GM23338 (cell line): ENCODE data around the gene MFAP5. TPM values are rescaled to one million over a fixed set of nuclear protein-coding genes. Genes with fewer than 3 reads are reported as not detected.
A peak's percentile ranks its signal among the peaks of the same experiment; 100 is the strongest.

ENCODE experiments used
- ATAC-seq: fragments of 200-7000 bp; cut with Tn5 transposase; 3 replicates; pipeline ENCODE4 v1.9.1; 2020
- DNase-seq: peaks from one replicate; pipeline ENCODE4 v3.0.0-alpha.2; 2015; ENCODE audit warnings: low spot score
- H2AFZ ChIP-seq: fragments of 200-600 bp; sonication (generic); 2 replicates; pipeline ENCODE4 v1.8.0; 2016; ENCODE audit warnings: antibody characterized with exemption, mild to moderate bottlenecking, moderate library complexity
- H3F3A ChIP-seq: fragments of 200-600 bp; sonication (generic); replicated peaks from 2 replicates; pipeline ENCODE4 v1.8.0; 2017; ENCODE audit warnings: antibody characterized with exemption, mixed run types, low read depth
- H3K27ac ChIP-seq: fragments of 200-600 bp; sonication (generic); 2 replicates; pipeline ENCODE4 v1.6.1; 2016; ENCODE audit warnings: low read depth
- H3K27me3 ChIP-seq: fragments of 200-600 bp; sonication (generic); 2 replicates; pipeline ENCODE4 v1.8.0; 2016; ENCODE audit warnings: mild to moderate bottlenecking, mixed run types, moderate library complexity; ENCODE audit not compliant: insufficient read depth
- H3K36me3 ChIP-seq: fragments of 200-600 bp; sonication (generic); 2 replicates; pipeline ENCODE4 v1.8.0; 2016; ENCODE audit warnings: mild to moderate bottlenecking; ENCODE audit not compliant: insufficient read depth
- H3K4me1 ChIP-seq: fragments of 200-600 bp; sonication (generic); 2 replicates; pipeline ENCODE4 v1.8.0; 2016; ENCODE audit warnings: mild to moderate bottlenecking, moderate library complexity; ENCODE audit not compliant: insufficient read depth
- H3K4me2 ChIP-seq: fragments of 200-600 bp; sonication (generic); 2 replicates; pipeline ENCODE4 v1.7.1; 2017; ENCODE audit warnings: mixed run types
- H3K4me3 ChIP-seq: fragments of 200-600 bp; sonication (generic); 2 replicates; pipeline ENCODE4 v1.6.1; 2016; ENCODE audit warnings: mixed run types
- H3K79me2 ChIP-seq: fragments of 200-600 bp; sonication (generic); replicated peaks from 2 replicates; pipeline ENCODE4 v1.8.0; 2017; ENCODE audit warnings: mild to moderate bottlenecking; ENCODE audit not compliant: insufficient read depth
- H3K9me2 ChIP-seq: fragments of 200-600 bp; sonication (generic); 2 replicates; pipeline ENCODE4 v1.8.0; 2017; ENCODE audit not compliant: insufficient read depth
- H4K20me1 ChIP-seq: fragments of 200-600 bp; sonication (generic); replicated peaks from 2 replicates; pipeline ENCODE4 v1.8.0; 2017; ENCODE audit warnings: mild to moderate bottlenecking; ENCODE audit not compliant: insufficient read depth
- H3K27ac Mint-ChIP-seq: 2 replicates; pipeline ENCODE4 v1.8.0; 2020; ENCODE audit warnings: inconsistent platforms, mild to moderate bottlenecking, moderate library complexity, mixed read lengths
- H3K27me3 Mint-ChIP-seq: 3 replicates; pipeline ENCODE4 v1.8.0; 2022; ENCODE audit warnings: low read depth, mild to moderate bottlenecking, moderate library complexity, mixed read lengths, inconsistent platforms; ENCODE audit not compliant: insufficient read depth, poor library complexity
- H3K36me3 Mint-ChIP-seq: 3 replicates; pipeline ENCODE4 v1.8.0; 2021; ENCODE audit warnings: low read depth, mild to moderate bottlenecking, inconsistent platforms, moderate library complexity, mixed read lengths
- H3K4me1 Mint-ChIP-seq: 3 replicates; pipeline ENCODE4 v1.8.0; 2020; ENCODE audit warnings: mild to moderate bottlenecking, inconsistent platforms, mixed read lengths
- H3K4me3 Mint-ChIP-seq: 3 replicates; pipeline ENCODE4 v1.8.0; 2021; ENCODE audit warnings: moderate library complexity, mild to moderate bottlenecking, inconsistent platforms, mixed read lengths
- H3K9me3 Mint-ChIP-seq: 3 replicates; pipeline ENCODE4 v1.8.0; 2020; ENCODE audit warnings: moderate library complexity, mild to moderate bottlenecking, inconsistent platforms, mixed read lengths
- CREB1 ChIP-seq: fragments of 250-450 bp; sonication (Bioruptor Pico); IDR thresholded peaks from 2 replicates; pipeline ENCODE4 v1.5.0; 2020; ENCODE audit warnings: low read depth, mild to moderate bottlenecking, moderate library complexity
- CTCF ChIP-seq, 2 experiments: fragments of 200-600 bp in 1 of 2; sonication (generic) in 1 of 2; conservative IDR thresholded peaks; 2 replicates each; pipeline versions ENCODE4 v1.5.1 to v1.6.1; 2016 to 2017; ENCODE audit warnings: antibody characterized with exemption in 2 of 2, low read depth in 2 of 2, mild to moderate bottlenecking in 2 of 2, moderate library complexity in 1 of 2
- ETS1 ChIP-seq: IDR thresholded peaks from 2 replicates; pipeline ENCODE4 v1.6.1; 2016; ENCODE audit warnings: antibody characterized with exemption
- EZH2 ChIP-seq: fragments of 200-600 bp; sonication (generic); IDR thresholded peaks from one replicate; pipeline ENCODE4 v1.8.0; 2017; ENCODE audit warnings: antibody characterized with exemption, mild to moderate bottlenecking, low read depth; ENCODE audit not compliant: unreplicated experiment
- EZH2phosphoT487 ChIP-seq: fragments of 200-600 bp; sonication (generic); IDR thresholded peaks from one replicate; pipeline ENCODE4 v1.8.1; 2018; ENCODE audit warnings: antibody characterized with exemption; ENCODE audit not compliant: unreplicated experiment
- JUNB ChIP-seq: IDR thresholded peaks from one replicate; pipeline ENCODE4 v1.6.1; 2016; ENCODE audit warnings: antibody characterized with exemption; ENCODE audit not compliant: unreplicated experiment
- NANOG ChIP-seq: IDR thresholded peaks from 2 replicates; pipeline ENCODE4 v1.6.1; 2016; ENCODE audit warnings: antibody characterized with exemption, borderline replicate concordance
- POLR2AphosphoS5 ChIP-seq: IDR thresholded peaks from 2 replicates; pipeline ENCODE4 v1.6.1; 2016; ENCODE audit warnings: antibody characterized with exemption, low read depth
- REST ChIP-seq: IDR thresholded peaks from one replicate; pipeline ENCODE4 v1.6.1; 2018; ENCODE audit warnings: antibody characterized with exemption; ENCODE audit not compliant: unreplicated experiment
- STAT1 ChIP-seq: IDR thresholded peaks from one replicate; pipeline ENCODE4 v1.6.1; 2016; ENCODE audit warnings: antibody characterized with exemption; ENCODE audit not compliant: unreplicated experiment
- ZNF114 ChIP-seq: fragments of 250-450 bp; sonication (Bioruptor Pico); IDR thresholded peaks from 2 replicates; pipeline ENCODE4 v1.5.0; 2020; ENCODE audit warnings: mild to moderate bottlenecking, moderate library complexity
- ZNF331 ChIP-seq: fragments of 250-450 bp; sonication (Bioruptor Pico); IDR thresholded peaks from 2 replicates; pipeline ENCODE4 v1.5.0; 2020; ENCODE audit warnings: low read depth, mild to moderate bottlenecking, moderate library complexity
- ZNF462 ChIP-seq: fragments of 250-450 bp; sonication (Bioruptor Pico); IDR thresholded peaks from 2 replicates; pipeline ENCODE4 v1.5.0; 2020; ENCODE audit warnings: mild to moderate bottlenecking, moderate library complexity
- polyA plus RNA-seq: library from polyadenylated mRNA; unstranded; fragments of >200 nt; fragmentation: Nextera tagmentation; extraction: Ambion mirVana; gene quantifications from 2 replicates; pipeline ENCODE4 v1.2.1, GENCODE V29; 2016
- total RNA-seq: library from RNA; depleted of rRNA; stranded (reverse); fragments of >200 nt; shearing (Covaris generic); gene quantifications from 2 replicates; pipeline ENCODE4 v1.2.3, GENCODE V29; 2014

The MFAP5 gene
- total and polyA plus RNA-seq, 2 experiments from 2014 or later = 0.68 to 0.90 TPM

GRCh38 chr12:8655421-8655820 lies 7.2 kb downstream of the MFAP5 start:
- no peak for ATAC-seq
- Mint-ChIP-seq H3K4me1 (peaks cover 3% of the 10 kb centered on the region; the same call in 1 of the 3 replicates), H3K4me3 (no peak overlapping the region), H3K9me3 (no peaks in the 10 kb centered on the region), H3K27ac (no peak overlapping the region), H3K27me3 (peaks cover 5% of the 10 kb centered on the region), H3K36me3 (no peaks in the 10 kb centered on the region)
- Histone ChIP-seq H3K79me2 (no peaks in the 10 kb centered on the region), H2AFZ (peak overlapping the region; percentile 87), H3K27me3 (no peaks in the 10 kb centered on the region), H3K36me3 (no peaks in the 10 kb centered on the region), H3K4me2 (no peak overlapping the region), H3K27ac (no peak overlapping the region), H3K9me2 (no peaks in the 10 kb centered on the region), H4K20me1 (no peaks in the 10 kb centered on the region), H3F3A (no peaks in the 10 kb centered on the region), H3K4me3 (no peak overlapping the region), H3K4me1 (peaks cover 12% of the 10 kb centered on the region; the same call in 1 of the 2 replicates)
- TF ChIP-seq CREB1 (CRISPR knock-in tag) = no peak
- TF ChIP-seq NANOG = no peak
- no peak for TF ChIP-seq ZNF331
- TF ChIP-seq EZH2phosphoT487 = no peak
- no peak for TF ChIP-seq ZNF462 (CRISPR knock-in tag)
- no peak for TF ChIP-seq JUNB
- TF ChIP-seq ETS1 = no peak
- no peak for TF ChIP-seq POLR2AphosphoS5
- no peak for TF ChIP-seq EZH2
- no peak for TF ChIP-seq ZNF114
- no peak for TF ChIP-seq CTCF (conservative IDR thresholded peaks at IDR 0.05; ENCODE audit: low read depth in 2 of 2)
- no peak for TF ChIP-seq REST
- TF ChIP-seq STAT1 = no peak
- DNase-seq = no peak
